Upper lobe of left lung (tissue), 6 donors: ENCODE data around the gene CTXN1. TPM values are rescaled to one million over a fixed set of nuclear protein-coding genes. Genes with fewer than 3 reads are reported as not detected.

Experiments used
- ATAC-seq, 2 donors: fragments of 200-7000 bp; cut with Tn5 transposase; one replicate each; pipeline ENCODE4 v1.9.1; 2022; ENCODE audit warnings: mild to moderate bottlenecking in 2 of 2, moderate library complexity in 2 of 2; ENCODE audit not compliant: low FRiP score in 2 of 2
- DNase-seq, 2 donors: peaks; one replicate each; pipeline ENCODE4 v3.0.0-alpha.2; 2019 to 2020
- H3K27ac ChIP-seq, 4 donors: fragments of 200-600 bp; sonication (generic); one replicate each; pipeline ENCODE4 v1.5.1; 2016 to 2019
- H3K27me3 ChIP-seq, 4 donors: fragments of 200-600 bp; sonication (generic); one replicate each; pipeline ENCODE4 v1.5.1; 2017 to 2019
- H3K36me3 ChIP-seq, 4 donors: fragments of 200-600 bp; sonication (generic); one replicate each; pipeline ENCODE4 v1.5.1; 2016 to 2019
- H3K4me1 ChIP-seq, 4 donors: fragments of 200-600 bp; sonication (generic); one replicate each; pipeline ENCODE4 v1.5.1; 2018 to 2019
- H3K4me3 ChIP-seq, 4 donors: fragments of 200-600 bp; sonication (generic); one replicate each; pipeline ENCODE4 v1.5.1; 2017 to 2019; ENCODE audit warnings: mild to moderate bottlenecking in 2 of 4, moderate library complexity in 1 of 4
- H3K9me3 ChIP-seq, 4 donors: fragments of 200-600 bp; sonication (generic); one replicate each; pipeline ENCODE4 v1.5.1; 2018 to 2019
- EP300 ChIP-seq, 4 donors: sonication (generic); formaldehyde crosslinking; IDR thresholded peaks; one replicate each; pipeline ENCODE4 v1.5.1; 2017; ENCODE audit warnings: antibody characterized with exemption in 4 of 4, control low read depth in 2 of 4
- POLR2A ChIP-seq, 4 donors: fragments of 450-650 bp; IDR thresholded peaks; one replicate each; pipeline ENCODE4 v1.5.1; 2016 to 2017; ENCODE audit warnings: antibody characterized with exemption in 4 of 4, mild to moderate bottlenecking in 2 of 4
- POLR2AphosphoS5 ChIP-seq, 2 donors: sonication (generic); formaldehyde crosslinking; IDR thresholded peaks; one replicate each; pipeline ENCODE4 v1.5.1; 2017; ENCODE audit warnings: antibody characterized with exemption in 2 of 2
- WGBS, 2 donors: methylation state at CpG; one replicate each; pipeline ENCODE4 v1.1.5; 2017 to 2018; 5-methylcytosine and 5-hydroxymethylcytosine counted together
- total RNA-seq, 6 donors: library from RNA; depleted of rRNA in 4 of 6; stranded (reverse); fragments of >200 nt in 4 of 6; gene quantifications; one replicate each; pipeline versions ENCODE4 v1.1.0 to v1.2.1, GENCODE V29; 2016 to 2021
- TF ChIP-seq, protein P1 (sequence below), 6 experiments: fragments of 450-650 bp in 4 of 6; fragments of 200-600 bp in 2 of 6; sonication (generic) in 2 of 6; IDR thresholded peaks; one replicate each; pipeline ENCODE4 v1.5.1; 2016 to 2019; ENCODE audit warnings: antibody characterized with exemption in 6 of 6
- donor health status: DM: no; HTN: no; CAD: no; lungs with moderate emphysema.
- donor health status: DM: no; HTN: yes; CAD: no; lungs with severe emphysema.

The CTXN1 gene
- total RNA-seq, 6 donors from 2014 or later: 1.2 to 28.3 (median 13.4) TPM

DNA sequence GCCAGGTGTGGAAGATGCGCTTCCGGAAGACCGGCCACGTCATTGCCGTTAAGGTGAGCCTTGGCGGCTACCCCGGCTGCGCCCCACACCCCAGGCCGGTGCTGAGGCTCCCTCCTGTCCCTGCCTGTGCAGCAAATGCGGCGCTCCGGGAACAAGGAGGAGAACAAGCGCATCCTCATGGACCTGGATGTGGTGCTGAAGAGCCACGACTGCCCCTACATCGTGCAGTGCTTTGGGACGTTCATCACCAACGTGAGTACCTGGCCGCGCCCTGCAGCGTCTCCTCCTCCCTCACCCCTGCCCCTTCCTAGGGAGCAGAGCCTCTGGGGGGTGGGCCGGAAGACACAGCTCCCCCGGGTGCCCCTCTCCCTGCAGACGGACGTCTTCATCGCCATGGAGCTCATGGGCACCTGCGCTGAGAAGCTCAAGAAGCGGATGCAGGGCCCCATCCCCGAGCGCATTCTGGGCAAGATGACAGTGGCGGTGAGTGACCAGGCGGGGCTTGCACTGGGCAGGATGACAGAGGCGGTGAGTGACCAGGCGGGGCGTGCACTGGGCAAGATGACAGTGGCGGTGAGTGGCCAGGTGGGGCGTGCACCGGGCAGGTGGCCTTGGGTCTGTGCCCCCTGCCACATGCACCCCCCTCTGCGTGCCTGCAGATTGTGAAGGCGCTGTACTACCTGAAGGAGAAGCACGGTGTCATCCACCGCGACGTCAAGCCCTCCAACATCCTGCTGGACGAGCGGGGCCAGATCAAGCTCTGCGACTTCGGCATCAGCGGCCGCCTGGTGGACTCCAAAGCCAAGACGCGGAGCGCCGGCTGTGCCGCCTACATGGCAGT, 15.4 kb downstream of the CTXN1 start:
- Histone ChIP-seq H3K27ac (no peak overlapping the region), H3K4me3 (no peak overlapping the region), H3K27me3 (peaks cover 0 to 5% (median under 1%) of the 10 kb centered on the region in 4 donors), H3K9me3 (no peaks in the 10 kb centered on the region), H3K36me3 (peaks cover 26 to 59% (median 55%) of the 10 kb centered on the region in 4 donors), H3K4me1 (peaks cover 6 to 23% (median 13%) of the 10 kb centered on the region in 4 donors)
- WGBS, 2 donors: 94 to 97% methylated on average over 29 to 36 of the region's 54 CpGs
- DNase-seq: peak in 1 of 2 donors; percentile 75
- no peak for ATAC-seq
- TF ChIP-seq EP300 (IDR thresholded peaks at IDR 0.05) (no peak), POLR2AphosphoS5 (IDR thresholded peaks at IDR 0.05) (no peak), POLR2A (IDR thresholded peaks at IDR 0.05) (no peak)
- TF ChIP-seq, protein P1, sequence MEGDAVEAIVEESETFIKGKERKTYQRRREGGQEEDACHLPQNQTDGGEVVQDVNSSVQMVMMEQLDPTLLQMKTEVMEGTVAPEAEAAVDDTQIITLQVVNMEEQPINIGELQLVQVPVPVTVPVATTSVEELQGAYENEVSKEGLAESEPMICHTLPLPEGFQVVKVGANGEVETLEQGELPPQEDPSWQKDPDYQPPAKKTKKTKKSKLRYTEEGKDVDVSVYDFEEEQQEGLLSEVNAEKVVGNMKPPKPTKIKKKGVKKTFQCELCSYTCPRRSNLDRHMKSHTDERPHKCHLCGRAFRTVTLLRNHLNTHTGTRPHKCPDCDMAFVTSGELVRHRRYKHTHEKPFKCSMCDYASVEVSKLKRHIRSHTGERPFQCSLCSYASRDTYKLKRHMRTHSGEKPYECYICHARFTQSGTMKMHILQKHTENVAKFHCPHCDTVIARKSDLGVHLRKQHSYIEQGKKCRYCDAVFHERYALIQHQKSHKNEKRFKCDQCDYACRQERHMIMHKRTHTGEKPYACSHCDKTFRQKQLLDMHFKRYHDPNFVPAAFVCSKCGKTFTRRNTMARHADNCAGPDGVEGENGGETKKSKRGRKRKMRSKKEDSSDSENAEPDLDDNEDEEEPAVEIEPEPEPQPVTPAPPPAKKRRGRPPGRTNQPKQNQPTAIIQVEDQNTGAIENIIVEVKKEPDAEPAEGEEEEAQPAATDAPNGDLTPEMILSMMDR (IDR thresholded peaks at IDR 0.05): no peak

DNA sequence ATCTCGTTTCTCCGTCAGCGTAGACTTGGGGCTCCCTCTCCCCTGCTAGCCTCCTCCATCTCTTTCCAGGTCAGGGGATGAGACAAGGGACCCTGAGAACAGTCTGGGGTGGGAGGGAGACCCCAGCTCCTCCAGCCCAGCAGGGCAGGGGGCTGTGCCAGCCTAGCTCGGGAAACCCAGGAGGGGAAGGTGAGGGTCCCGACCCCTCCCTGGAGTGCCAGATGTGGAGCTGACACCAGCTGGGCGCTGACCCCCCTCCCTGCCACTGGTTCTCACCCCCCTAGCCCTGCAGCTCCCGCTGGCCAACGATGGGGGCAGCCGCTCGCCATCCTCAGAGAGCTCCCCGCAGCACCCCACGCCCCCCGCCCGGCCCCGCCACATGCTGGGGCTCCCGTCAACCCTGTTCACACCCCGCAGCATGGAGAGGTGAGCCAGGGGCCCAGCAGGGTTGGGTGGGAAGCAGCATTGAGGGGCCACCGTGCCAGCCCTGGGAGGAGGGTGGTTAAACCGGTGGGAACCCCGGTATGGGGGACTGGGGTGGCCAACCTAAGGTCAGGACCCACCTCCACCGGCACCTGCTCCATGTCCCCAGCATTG, 16.4 kb downstream of the CTXN1 start:
- no peak for ATAC-seq
- TF ChIP-seq POLR2A (IDR thresholded peaks at IDR 0.05) (no peak), EP300 (IDR thresholded peaks at IDR 0.05) (no peak), POLR2AphosphoS5 (IDR thresholded peaks at IDR 0.05) (no peak)
- TF ChIP-seq, protein P1 (IDR thresholded peaks at IDR 0.05): no peak
- H3K36me3 ChIP-seq: peaks cover 26 to 63% (median 55%) of the 10 kb centered on the region in 4 donors
- H3K27me3 ChIP-seq: no peaks in the 10 kb centered on the region
- DNase-seq: peak in 1 of 2 donors; percentile 81
- peaks cover 16 to 29% (median 21%) of the 10 kb centered on the region in 4 donors for H3K4me1 ChIP-seq
- 89 to 91% methylated on average over 7 to 11 of the region's 21 CpGs for WGBS, 2 donors
- no peak overlapping the region for H3K27ac ChIP-seq
- H3K4me3 ChIP-seq: no peak overlapping the region
- no peaks in the 10 kb centered on the region for H3K9me3 ChIP-seq

DNA sequence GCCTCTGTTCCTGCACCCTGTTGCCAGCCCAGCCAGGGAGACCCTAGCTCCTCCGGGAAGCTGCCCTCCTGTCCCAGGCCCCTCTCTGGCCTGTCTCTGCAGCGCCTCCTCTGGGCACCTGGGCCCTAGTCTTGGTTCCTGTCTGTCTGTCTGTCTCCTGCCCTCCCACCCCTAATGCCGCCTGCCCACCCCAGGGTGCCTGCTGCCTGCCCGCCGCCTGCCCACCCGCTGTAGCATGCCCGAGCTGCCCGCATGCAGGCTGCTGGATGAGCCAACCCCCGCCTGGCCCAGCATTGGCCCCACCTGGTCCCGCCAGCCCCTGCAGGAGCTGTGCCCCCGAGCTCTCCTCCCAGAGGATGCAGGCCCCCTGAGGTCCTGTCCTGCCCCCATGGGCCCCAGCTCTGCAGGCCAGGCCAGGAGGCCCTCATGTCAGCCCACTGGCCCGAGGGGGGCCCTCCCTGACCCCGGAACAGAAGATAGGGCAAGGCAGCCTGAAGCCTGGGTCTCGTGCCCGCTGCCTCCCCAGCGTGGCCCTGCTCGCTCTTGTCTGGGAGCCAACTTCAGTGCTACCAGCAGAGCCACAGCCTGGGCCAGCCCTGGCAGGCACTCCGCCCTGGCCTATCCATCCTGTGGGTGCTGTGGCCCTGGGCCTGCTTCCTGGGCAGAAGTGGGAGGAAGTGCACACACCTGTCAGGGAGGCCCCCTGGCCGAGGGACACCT, 17.0 kb downstream of the CTXN1 start:
- Histone ChIP-seq H3K36me3 (peaks cover 26 to 63% (median 55%) of the 10 kb centered on the region in 4 donors), H3K4me3 (no peak overlapping the region), H3K27ac (no peak overlapping the region), H3K4me1 (peaks cover 19 to 33% (median 24%) of the 10 kb centered on the region in 4 donors), H3K9me3 (no peaks in the 10 kb centered on the region), H3K27me3 (no peaks in the 10 kb centered on the region)
- no peak for TF ChIP-seq EP300 (IDR thresholded peaks at IDR 0.05)
- no peak for TF ChIP-seq POLR2AphosphoS5 (IDR thresholded peaks at IDR 0.05)
- TF ChIP-seq, protein P1 (IDR thresholded peaks at IDR 0.05): no peak
- 93 to 96% methylated on average over 11 to 16 of the region's 19 CpGs for WGBS, 2 donors
- DNase-seq: peak in 1 of 2 donors; percentile 75
- no peak for ATAC-seq

DNA sequence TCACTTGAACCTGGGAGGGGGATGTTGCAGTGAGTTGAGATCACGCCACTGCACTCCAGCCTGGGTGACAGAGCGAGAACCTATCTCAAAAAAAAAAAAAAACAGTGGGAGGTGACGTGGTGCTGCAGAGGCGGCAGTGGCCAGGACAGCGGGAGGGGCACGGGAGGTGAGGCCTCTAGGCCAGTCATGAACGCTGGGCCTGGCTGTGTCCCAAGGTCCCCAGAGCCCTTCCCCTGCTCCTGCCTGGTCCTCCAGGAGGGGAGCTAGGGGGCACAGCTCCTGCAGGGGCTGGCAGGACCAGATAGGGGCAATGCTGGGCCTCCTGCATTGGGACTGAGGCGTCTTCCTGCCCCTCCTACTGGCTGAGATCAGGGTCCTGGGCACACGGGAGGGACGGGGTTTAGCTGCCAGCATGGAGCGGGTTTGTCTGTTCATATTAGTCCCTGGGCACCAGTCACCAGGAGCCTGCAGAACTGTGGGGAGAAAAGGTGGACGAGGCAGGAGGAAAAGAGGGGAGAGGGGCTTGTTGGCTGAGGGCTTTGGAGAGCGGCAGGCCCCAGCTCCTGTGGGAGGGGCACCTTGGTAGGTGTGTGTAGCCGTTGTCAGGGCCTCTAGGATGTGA, 17.7 kb downstream of the CTXN1 start:
- DNase-seq (peak in 1 of 2 donors; percentile 50), ATAC-seq (no peak)
- no peaks in the 10 kb centered on the region for H3K9me3 ChIP-seq
- H3K4me1 ChIP-seq: peaks cover 19 to 33% (median 24%) of the 10 kb centered on the region in 4 donors
- H3K27me3 ChIP-seq: no peaks in the 10 kb centered on the region
- no peak overlapping the region for H3K27ac ChIP-seq
- no peak overlapping the region for H3K4me3 ChIP-seq
- 88 to 89% methylated on average over 10 to 14 of the region's 14 CpGs for WGBS, 2 donors
- no peak for TF ChIP-seq EP300 (IDR thresholded peaks at IDR 0.05)
- no peak for TF ChIP-seq POLR2A (IDR thresholded peaks at IDR 0.05)
- TF ChIP-seq POLR2AphosphoS5 (IDR thresholded peaks at IDR 0.05): no peak
- TF ChIP-seq, protein P1 (IDR thresholded peaks at IDR 0.05): no peak
- peaks cover 26 to 60% (median 53%) of the 10 kb centered on the region in 4 donors for H3K36me3 ChIP-seq
